Muscle of leg (tissue), 11 donors: ENCODE results near the gene LRRK1. TPM values are rescaled to one million over a fixed set of nuclear protein-coding genes. Genes with fewer than 3 reads are reported as not detected.
A peak's percentile ranks its signal among the peaks of the same experiment; 100 is the strongest.

Experiments used
- DNase-seq: peaks from one replicate; pipeline ENCODE4 v3.0.0; 2013
- H3K27ac ChIP-seq: one replicate; pipeline ENCODE4 v1.5.1; 2013; ENCODE audit warnings: mild to moderate bottlenecking, low read length, control low read depth
- H3K27me3 ChIP-seq: one replicate; pipeline ENCODE4 v1.6.1; 2013; ENCODE audit warnings: low read length; ENCODE audit not compliant: control insufficient read depth, insufficient read depth
- H3K36me3 ChIP-seq: one replicate; pipeline ENCODE4 v1.6.1; 2013; ENCODE audit warnings: low read length; ENCODE audit not compliant: control insufficient read depth, insufficient read depth
- H3K4me1 ChIP-seq: one replicate; pipeline ENCODE4 v1.6.1; 2013; ENCODE audit warnings: low read length; ENCODE audit not compliant: control insufficient read depth, insufficient read depth
- H3K4me3 ChIP-seq: one replicate; pipeline ENCODE4 v1.5.1; 2013; ENCODE audit warnings: low read length, control low read depth
- H3K9me3 ChIP-seq: replicated peaks from 2 replicates; pipeline ENCODE4 v1.6.1; 2013; ENCODE audit warnings: low read depth, low read length; ENCODE audit not compliant: control insufficient read depth
- WGBS: methylation state at CpG from one replicate; pipeline ENCODE4 v1.1.5; 2013; ENCODE audit warnings: missing lambda C conversion rate; ENCODE audit not compliant: insufficient coverage; 5-methylcytosine and 5-hydroxymethylcytosine counted together
- polyA plus RNA-seq, 8 donors: library from polyadenylated mRNA; unstranded; fragments of 120-200 nt; gene quantifications; one replicate each; pipeline versions ENCODE4 v1.2.1 to v1.2.3, GENCODE V29; 2013; ENCODE audit warnings: inconsistent platforms in 1 of 8, low replicate concordance in 1 of 8; ENCODE audit not compliant: insufficient read length in 8 of 8, insufficient read depth in 1 of 8
- total RNA-seq: library from RNA; stranded (reverse); fragments of 120-200 nt; gene quantifications from one replicate; pipeline ENCODE4 v1.2.4, GENCODE V29; 2013

The LRRK1 gene
- total and polyA plus RNA-seq, 9 donors: 4.1 to 9.4 (median 5.8) TPM

GRCh38 chr15:101003706-101004105 lies 84.5 kb downstream of the LRRK1 start:
- Histone ChIP-seq H3K9me3 (peaks cover 6% of the 10 kb centered on the region), H3K36me3 (no peaks in the 10 kb centered on the region), H3K27me3 (no peaks in the 10 kb centered on the region), H3K4me1 (peaks cover 11% of the 10 kb centered on the region), H3K4me3 (no peak overlapping the region), H3K27ac (no peak overlapping the region)
- 97% methylated on average over 3 of the region's 4 CpGs for WGBS
- DNase-seq: no peak

DNA sequence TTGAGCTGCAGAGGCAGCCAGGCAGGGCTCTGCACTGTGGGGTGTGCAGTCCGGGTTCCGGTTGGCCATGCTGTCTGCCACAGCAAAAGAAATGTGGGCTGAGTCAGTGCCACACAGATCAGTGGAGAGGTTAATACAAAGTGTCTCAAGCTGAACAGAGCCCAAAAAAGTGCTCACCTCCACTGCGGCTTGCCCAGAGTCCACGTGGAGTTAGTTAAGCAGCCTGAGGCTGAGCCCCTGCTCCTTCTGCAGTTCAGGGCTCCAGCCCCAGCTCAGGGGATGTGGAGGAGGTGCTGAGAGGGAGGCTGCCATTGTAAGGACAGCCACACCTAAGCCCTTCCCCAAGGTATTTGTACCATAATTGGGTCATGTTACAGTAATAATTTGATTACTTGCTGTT lies 85.3 kb downstream of the LRRK1 start:
- H3K27ac ChIP-seq: no peak overlapping the region
- H3K4me1 ChIP-seq: peaks cover 13% of the 10 kb centered on the region
- H3K36me3 ChIP-seq: no peaks in the 10 kb centered on the region
- WGBS: 94% methylated on average over 2 of the region's 4 CpGs
- H3K27me3 ChIP-seq: no peaks in the 10 kb centered on the region
- H3K4me3 ChIP-seq: no peak overlapping the region
- peaks cover 6% of the 10 kb centered on the region for H3K9me3 ChIP-seq
- no peak for DNase-seq

GRCh38 chr15:101004986-101005747 lies 86.0 kb downstream of the LRRK1 start:
- Histone ChIP-seq H3K27ac (no peak overlapping the region), H3K4me1 (peaks cover 13% of the 10 kb centered on the region), H3K4me3 (no peak overlapping the region), H3K36me3 (no peaks in the 10 kb centered on the region), H3K9me3 (peaks cover 6% of the 10 kb centered on the region), H3K27me3 (no peaks in the 10 kb centered on the region)
- WGBS: no CpG with 5 or more reads among the region's 10 CpGs
- DNase-seq: no peak

- no peak overlapping the region for H3K27ac ChIP-seq
- peaks cover 6% of the 10 kb centered on the region for H3K9me3 ChIP-seq
- no peaks in the 10 kb centered on the region for H3K36me3 ChIP-seq
- H3K4me3 ChIP-seq: no peak overlapping the region
- 26% methylated on average over 27 of the region's 27 CpGs for WGBS
- peak; percentile 92 for DNase-seq
- peaks cover 19% of the 10 kb centered on the region for H3K4me1 ChIP-seq
- H3K27me3 ChIP-seq: no peaks in the 10 kb centered on the region
Observed at GRCh38 chr15:101006931-101007691, 88.0 kb downstream of the LRRK1 start.

DNA sequence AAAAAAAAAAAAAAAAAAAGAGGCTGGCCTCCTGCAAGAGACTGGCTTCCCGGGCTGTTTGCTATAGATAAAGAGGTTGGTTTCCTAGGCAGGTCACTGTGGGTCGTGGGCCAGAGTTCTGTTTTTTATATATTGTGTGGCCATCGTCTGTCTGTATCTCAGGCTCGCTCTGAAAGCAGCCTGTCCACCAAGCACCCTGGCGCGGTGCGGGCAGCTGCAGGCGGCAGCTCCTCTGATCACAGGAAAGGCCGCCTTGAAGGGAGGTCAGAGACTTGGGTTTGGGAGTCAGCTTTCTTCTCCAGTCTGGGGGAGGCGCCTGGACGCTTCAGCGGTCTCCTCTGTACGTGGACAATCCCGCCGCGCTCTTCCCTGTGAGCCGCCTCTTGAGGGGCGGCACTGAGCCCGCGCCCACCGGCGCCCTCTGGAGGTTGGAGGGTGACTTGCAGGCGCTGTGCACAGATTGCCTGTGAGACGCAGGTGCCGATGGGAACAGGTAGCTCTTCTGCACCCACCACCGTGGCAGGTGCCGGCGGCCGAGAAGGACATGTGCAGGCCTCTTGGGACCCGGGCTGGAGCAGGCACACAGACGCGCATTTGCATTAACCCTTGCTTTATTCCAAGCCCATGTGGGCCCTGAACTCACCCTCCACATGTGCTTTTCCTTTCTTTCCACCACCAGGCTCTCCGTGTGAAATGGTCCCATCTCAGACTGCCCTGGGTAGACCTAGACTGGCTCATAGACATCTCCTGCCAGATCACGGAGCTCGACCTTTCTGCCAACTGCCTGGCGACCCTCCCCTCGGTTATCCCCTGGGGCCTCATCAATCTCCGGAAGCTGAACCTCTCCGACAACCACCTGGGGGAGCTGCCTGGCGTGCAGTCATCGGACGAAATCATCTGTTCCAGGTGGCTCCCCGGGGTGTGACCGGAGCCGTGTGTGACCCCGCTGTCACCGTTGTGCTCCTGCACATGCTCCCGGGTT lies 89.3 kb downstream of the LRRK1 start:
- WGBS: 23% methylated on average over 46 of the region's 48 CpGs
- Histone ChIP-seq H3K4me1 (peaks cover 27% of the 10 kb centered on the region), H3K27ac (peak overlapping the region; percentile 42), H3K27me3 (no peaks in the 10 kb centered on the region), H3K36me3 (peaks cover 4% of the 10 kb centered on the region), H3K9me3 (peaks cover 6% of the 10 kb centered on the region), H3K4me3 (peak overlapping the region; percentile 41)
- peak; percentile 80 for DNase-seq

DNA sequence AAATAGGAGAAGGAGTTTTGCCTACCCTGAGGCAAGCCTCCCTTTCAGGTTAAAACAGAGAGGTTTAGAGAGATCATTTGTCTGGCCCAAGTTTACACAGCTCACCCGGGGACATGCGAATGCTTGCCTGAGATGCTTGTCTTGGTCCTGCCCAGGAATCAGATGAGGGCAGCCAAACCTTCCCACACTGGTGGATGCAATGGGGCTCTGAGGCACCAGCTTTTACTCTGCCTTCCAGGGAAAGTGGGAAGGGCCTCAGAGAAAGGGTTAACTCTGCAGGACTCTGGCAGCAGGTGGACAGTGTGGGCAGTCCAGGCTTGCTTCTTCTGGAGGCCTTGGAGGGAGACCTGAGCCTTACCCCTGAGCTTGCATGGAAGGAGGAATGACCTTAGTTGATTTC lies 90.0 kb downstream of the LRRK1 start:
- Histone ChIP-seq H3K27me3 (no peaks in the 10 kb centered on the region), H3K36me3 (peaks cover 4% of the 10 kb centered on the region), H3K4me1 (peaks cover 30% of the 10 kb centered on the region), H3K9me3 (peaks cover 6% of the 10 kb centered on the region), H3K27ac (no peak overlapping the region), H3K4me3 (no peak overlapping the region)
- WGBS: 90% methylated on average over 2 of the region's 2 CpGs
- no peak for DNase-seq

DNA sequence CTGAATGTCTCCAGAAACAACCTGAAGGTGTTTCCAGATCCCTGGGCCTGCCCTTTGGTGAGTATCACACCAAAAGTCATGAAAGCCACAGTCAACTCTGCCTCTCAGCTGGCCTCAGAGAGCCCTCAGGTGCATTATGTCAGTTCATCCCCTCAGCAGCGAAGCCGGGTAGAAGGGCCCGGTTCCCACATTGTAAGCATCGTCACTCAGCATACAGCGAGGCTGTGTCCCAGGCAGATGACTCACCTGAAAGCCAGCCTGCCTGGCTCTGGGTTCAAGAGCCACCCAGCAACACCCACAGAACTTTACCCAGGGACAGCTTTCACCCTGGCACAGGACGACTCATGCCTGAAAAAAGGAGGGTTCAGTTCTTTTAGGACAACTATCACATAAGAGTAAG lies 91.6 kb downstream of the LRRK1 start:
- no peaks in the 10 kb centered on the region for H3K9me3 ChIP-seq
- H3K4me3 ChIP-seq: no peak overlapping the region
- DNase-seq: no peak
- no peaks in the 10 kb centered on the region for H3K27me3 ChIP-seq
- 91% methylated on average over 5 of the region's 6 CpGs for WGBS
- H3K27ac ChIP-seq: no peak overlapping the region
- peaks cover 33% of the 10 kb centered on the region for H3K4me1 ChIP-seq
- H3K36me3 ChIP-seq: peaks cover 9% of the 10 kb centered on the region

GRCh38 chr15:101012326-101013200 lies 93.4 kb downstream of the LRRK1 start:
- DNase-seq: no peak
- no peaks in the 10 kb centered on the region for H3K27me3 ChIP-seq
- no peaks in the 10 kb centered on the region for H3K9me3 ChIP-seq
- H3K36me3 ChIP-seq: peaks cover 13% of the 10 kb centered on the region
- no peak overlapping the region for H3K4me3 ChIP-seq
- 77% methylated on average over 12 of the region's 20 CpGs for WGBS
- no peak overlapping the region for H3K27ac ChIP-seq
- peaks cover 29% of the 10 kb centered on the region for H3K4me1 ChIP-seq

- peaks cover 13% of the 10 kb centered on the region for H3K36me3 ChIP-seq
Observed at GRCh38 chr15:101013201-101013550, 94.0 kb downstream of the LRRK1 start.

More at GRCh38 chr15:101013201-101013550, 94.0 kb downstream of the LRRK1 start:
- H3K27me3 ChIP-seq: no peaks in the 10 kb centered on the region
- H3K4me1 ChIP-seq: peaks cover 27% of the 10 kb centered on the region
- no peak overlapping the region for H3K27ac ChIP-seq
- WGBS: 86% methylated on average over 6 of the region's 10 CpGs
- H3K4me3 ChIP-seq: no peak overlapping the region
- H3K9me3 ChIP-seq: no peaks in the 10 kb centered on the region
- no peak for DNase-seq
